Measurements from ENCODE around the gene OR5AU1. TPM values are rescaled to one million over a fixed set of nuclear protein-coding genes. Genes with fewer than 3 reads are reported as not detected.

The OR5AU1 gene
- total RNA-seq, 1 donor from 2014 or later: not detected

GRCh38 chr14:21203470-21204166 lies 47.8 kb upstream of the OR5AU1 start:
- no peak overlapping the region for H3K9ac ChIP-seq
- H3K79me2 ChIP-seq (ENCODE audit: low read depth): no peaks in the 10 kb centered on the region
- H3K27ac ChIP-seq: peak overlapping the region; percentile 35
- H3K4me1 ChIP-seq: peaks cover 23% of the 10 kb centered on the region
- peaks cover 84% of the 10 kb centered on the region for H3F3A ChIP-seq (ENCODE audit: low read depth)
- H3K9me3 ChIP-seq (ENCODE audit: low read depth): no peaks in the 10 kb centered on the region
- H3K36me3 ChIP-seq: peaks cover 5% of the 10 kb centered on the region
- TF ChIP-seq EZH2phosphoT487 (IDR thresholded peaks at IDR 0.05) (no peak), CTCF (IDR thresholded peaks at IDR 0.05) (no peak), EZH2 (IDR thresholded peaks at IDR 0.05) (no peak)
- H4K20me1 ChIP-seq (ENCODE audit: low read depth): peaks cover 73% of the 10 kb centered on the region
- no peak overlapping the region for H2AFZ ChIP-seq (replicated peaks)
- no peak overlapping the region for H3K4me3 ChIP-seq
- no peaks in the 10 kb centered on the region for H3K9me3 Mint-ChIP-seq
- peaks cover 7% of the 10 kb centered on the region for H3K4me1 Mint-ChIP-seq
- no peak overlapping the region for H3K4me2 ChIP-seq
- peaks cover 2% of the 10 kb centered on the region for H3K27me3 Mint-ChIP-seq (ENCODE audit: insufficient read depth, low read depth)
- H3K27ac Mint-ChIP-seq: no peak overlapping the region
- H3K36me3 Mint-ChIP-seq: peaks cover 42% of the 10 kb centered on the region
- DNase-seq (ENCODE audit: low spot score): no peak
- H3K4me3 Mint-ChIP-seq: no peak overlapping the region
- H3K27me3 ChIP-seq: no peaks in the 10 kb centered on the region

GRCh38 chr14:21202463-21203358 lies 46.8 kb upstream of the OR5AU1 start:
- peaks cover 5% of the 10 kb centered on the region for H3K27me3 Mint-ChIP-seq (ENCODE audit: insufficient read depth, low read depth)
- no peak for DNase-seq (ENCODE audit: low spot score)
- Histone ChIP-seq H4K20me1 (ENCODE audit: low read depth) (peaks cover 64% of the 10 kb centered on the region), H3K9me3 (ENCODE audit: low read depth) (no peaks in the 10 kb centered on the region), H3K9ac (no peak overlapping the region), H3K4me3 (no peak overlapping the region), H3K36me3 (no peaks in the 10 kb centered on the region), H3K27me3 (no peaks in the 10 kb centered on the region), H3K27ac (peak overlapping the region; percentile 35), H3F3A (ENCODE audit: low read depth) (peaks cover 75% of the 10 kb centered on the region), H2AFZ (replicated peaks) (no peak overlapping the region), H3K4me2 (no peak overlapping the region), H3K79me2 (ENCODE audit: low read depth) (no peaks in the 10 kb centered on the region), H3K4me1 (peaks cover 14% of the 10 kb centered on the region)
- H3K36me3 Mint-ChIP-seq: peaks cover 35% of the 10 kb centered on the region
- H3K4me1 Mint-ChIP-seq: peaks cover 7% of the 10 kb centered on the region
- H3K27ac Mint-ChIP-seq: no peak overlapping the region
- no peak for TF ChIP-seq EZH2phosphoT487 (IDR thresholded peaks at IDR 0.05)
- TF ChIP-seq EZH2 (IDR thresholded peaks at IDR 0.05): no peak
- no peak for TF ChIP-seq CTCF (IDR thresholded peaks at IDR 0.05)
- H3K9me3 Mint-ChIP-seq: peaks cover 3% of the 10 kb centered on the region
- no peak overlapping the region for H3K4me3 Mint-ChIP-seq

- no peak overlapping the region for H3K4me3 Mint-ChIP-seq
- Histone ChIP-seq H3K36me3 (no peaks in the 10 kb centered on the region), H3K9ac (no peak overlapping the region), H3K4me1 (peaks cover 6% of the 10 kb centered on the region), H3K27me3 (no peaks in the 10 kb centered on the region), H4K20me1 (ENCODE audit: low read depth) (peaks cover 56% of the 10 kb centered on the region), H3K4me3 (no peak overlapping the region), H3K4me2 (no peak overlapping the region), H3K27ac (no peak overlapping the region), H2AFZ (replicated peaks) (no peak overlapping the region), H3K9me3 (ENCODE audit: low read depth) (no peaks in the 10 kb centered on the region), H3K79me2 (ENCODE audit: low read depth) (no peaks in the 10 kb centered on the region), H3F3A (ENCODE audit: low read depth) (peaks cover 70% of the 10 kb centered on the region)
- no peak overlapping the region for H3K27ac Mint-ChIP-seq
- no peak for DNase-seq (ENCODE audit: low spot score)
- H3K36me3 Mint-ChIP-seq: peaks cover 30% of the 10 kb centered on the region
- TF ChIP-seq EZH2phosphoT487 (IDR thresholded peaks at IDR 0.05) (no peak), CTCF (IDR thresholded peaks at IDR 0.05) (no peak), EZH2 (IDR thresholded peaks at IDR 0.05) (no peak)
- peaks cover 5% of the 10 kb centered on the region for H3K27me3 Mint-ChIP-seq (ENCODE audit: insufficient read depth, low read depth)
- H3K4me1 Mint-ChIP-seq: peaks cover 7% of the 10 kb centered on the region
- peaks cover 11% of the 10 kb centered on the region for H3K9me3 Mint-ChIP-seq
Observed at GRCh38 chr14:21201732-21202462, 46.0 kb upstream of the OR5AU1 start.

All from neural progenitor cell (in vitro differentiated cells).